ENCODE measurements around the gene TNPO3. TPM values are rescaled to one million over a fixed set of nuclear protein-coding genes. Genes with fewer than 3 reads are reported as not detected.
"Not testable (repeated sequence)": the region's sequence is repeated elsewhere in the genome, so short reads cannot be mapped to it uniquely, and the experiment has no call there.

TNPO3 gene
- total RNA-seq, 2 experiments from 2014 or later: 17.1 to 18.7 TPM

GRCh38 chr7:128946936-128947830, 107.7 kb downstream of the TNPO3 start:
- Histone ChIP-seq H3K4me1 (ENCODE audit: insufficient read depth, low read length) (no peaks in the 10 kb centered on the region), H3K27ac (ENCODE audit: low read depth in 1 of 2, low read length in 2 of 2) (no peak overlapping the region), H3K27me3 (ENCODE audit: control insufficient read depth in 1 of 2, insufficient read depth in 2 of 2, low read length in 2 of 2) (no peaks in the 10 kb centered on the region), H3K9me3 (ENCODE audit: control insufficient read depth in 1 of 2, insufficient read depth in 1 of 2, low read length in 2 of 2) (no peaks in the 10 kb centered on the region), H3K4me3 (ENCODE audit: low read length) (no peak overlapping the region), H3K36me3 (ENCODE audit: insufficient read depth, low read length) (peaks cover 26% of the 10 kb centered on the region)
- intact Hi-C loops (cut with DNase I, micrococcal nuclease): no loop called here
- Mint-ChIP-seq H3K36me3 (ENCODE audit: low read depth) (peaks cover 16% of the 10 kb centered on the region), H3K27ac (no peak overlapping the region), H3K4me3 (no peak overlapping the region), H3K9me3 (no peaks in the 10 kb centered on the region), H3K4me1 (ENCODE audit: low read depth) (no peaks in the 10 kb centered on the region), H3K27me3 (no peaks in the 10 kb centered on the region)
- TF ChIP-seq CTCF (IDR thresholded peaks at IDR 0.05): no peak
- DNase-seq (peak in 1 of 14 experiments; percentile 41), ATAC-seq (ENCODE audit: poor library complexity) (no peak)
- ChIA-PET POLR2A (no interaction called here), CTCF (interaction anchor here (0.6 kb wide), 1 partner anchor 65 kb away, joined by 3 read pairs; no protein-coding TSS in a partner anchor)

- Histone ChIP-seq H3K36me3 (ENCODE audit: insufficient read depth, low read length) (peaks cover 21% of the 10 kb centered on the region), H3K4me3 (ENCODE audit: low read length) (no peak overlapping the region), H3K4me1 (ENCODE audit: insufficient read depth, low read length) (peaks cover 12% of the 10 kb centered on the region), H3K27me3 (ENCODE audit: control insufficient read depth in 1 of 2, insufficient read depth in 2 of 2, low read length in 2 of 2) (no peaks in the 10 kb centered on the region), H3K27ac (ENCODE audit: low read depth in 1 of 2, low read length in 2 of 2) (no peak overlapping the region), H3K9me3 (ENCODE audit: control insufficient read depth in 1 of 2, insufficient read depth in 1 of 2, low read length in 2 of 2) (no peaks in the 10 kb centered on the region)
- CTCF ChIA-PET: no interaction called here
- H3K27ac Mint-ChIP-seq: no peak overlapping the region
- intact Hi-C loops (cut with DNase I, micrococcal nuclease): no loop called here
- peaks cover 7% of the 10 kb centered on the region for H3K4me1 Mint-ChIP-seq (ENCODE audit: low read depth)
- DNase-seq (no peak), ATAC-seq (ENCODE audit: poor library complexity) (no peak)
- TF ChIP-seq CTCF (IDR thresholded peaks at IDR 0.05): no peak
- H3K4me3 Mint-ChIP-seq: no peak overlapping the region
- POLR2A ChIA-PET: no interaction called here
- peaks cover 6% of the 10 kb centered on the region for H3K36me3 Mint-ChIP-seq (ENCODE audit: low read depth)
- H3K9me3 Mint-ChIP-seq: no peaks in the 10 kb centered on the region
- H3K27me3 Mint-ChIP-seq: peaks cover 7% of the 10 kb centered on the region
These were observed 109.1 kb downstream of the TNPO3 start for GRCh38 chr7:128945668-128946366.

GRCh38 chr7:128944487-128945236, 110.2 kb downstream of the TNPO3 start:
- CTCF ChIA-PET: no interaction called here
- Mint-ChIP-seq H3K36me3 (ENCODE audit: low read depth) (no peaks in the 10 kb centered on the region), H3K27me3 (peaks cover 8% of the 10 kb centered on the region), H3K4me3 (no peak overlapping the region), H3K9me3 (no peaks in the 10 kb centered on the region), H3K27ac (no peak overlapping the region), H3K4me1 (ENCODE audit: low read depth) (peaks cover 18% of the 10 kb centered on the region)
- Histone ChIP-seq H3K9me3 (ENCODE audit: control insufficient read depth in 1 of 2, insufficient read depth in 1 of 2, low read length in 2 of 2) (no peaks in the 10 kb centered on the region), H3K36me3 (ENCODE audit: insufficient read depth, low read length) (peaks cover 19% of the 10 kb centered on the region), H3K4me3 (ENCODE audit: low read length) (no peak overlapping the region), H3K4me1 (ENCODE audit: insufficient read depth, low read length) (peaks cover 24% of the 10 kb centered on the region), H3K27me3 (ENCODE audit: control insufficient read depth in 1 of 2, insufficient read depth in 2 of 2, low read length in 2 of 2) (no peaks in the 10 kb centered on the region), H3K27ac (ENCODE audit: low read depth in 1 of 2, low read length in 2 of 2) (no peak overlapping the region)
- no peak for DNase-seq
- ATAC-seq (ENCODE audit: poor library complexity): no peak
- intact Hi-C loops (cut with DNase I, micrococcal nuclease): no loop called here
- no peak for TF ChIP-seq CTCF (IDR thresholded peaks at IDR 0.05)
- POLR2A ChIA-PET: no interaction called here

GRCh38 chr7:128943251-128943650, 111.7 kb downstream of the TNPO3 start:
- H3K4me1 ChIP-seq (ENCODE audit: insufficient read depth, low read length): peaks cover 37% of the 10 kb centered on the region
- H3K36me3 Mint-ChIP-seq (ENCODE audit: low read depth); H3K9me3 ChIP-seq (ENCODE audit: control insufficient read depth in 1 of 2, insufficient read depth in 1 of 2, low read length in 2 of 2); H3K4me3 ChIP-seq (ENCODE audit: low read length); H3K4me3 Mint-ChIP-seq; H3K9me3 Mint-ChIP-seq; ATAC-seq (ENCODE audit: poor library complexity); intact Hi-C loops (cut with DNase I, micrococcal nuclease); H3K27me3 ChIP-seq (ENCODE audit: control insufficient read depth in 1 of 2, insufficient read depth in 2 of 2, low read length in 2 of 2); H3K27ac ChIP-seq (ENCODE audit: low read depth in 1 of 2, low read length in 2 of 2); H3K27ac Mint-ChIP-seq; POLR2A ChIA-PET; DNase-seq: not testable (repeated sequence)
- peaks cover 10% of the 10 kb centered on the region for H3K36me3 ChIP-seq (ENCODE audit: insufficient read depth, low read length)
- Mint-ChIP-seq H3K27me3 (peaks cover 14% of the 10 kb centered on the region), H3K4me1 (ENCODE audit: low read depth) (peaks cover 29% of the 10 kb centered on the region)
- CTCF ChIA-PET: interaction anchor here (0.6 to 1.0 kb wide), 2 partner anchors 14 to 60 kb away, joined by 5 to 6 read pairs; no protein-coding TSS in a partner anchor

Measured in CD4-positive, alpha-beta T cell (primary cell).